ENCODE data around the gene DUSP21. TPM values are rescaled to one million over a fixed set of nuclear protein-coding genes. Genes with fewer than 3 reads are reported as not detected.

The DUSP21 gene
- polyA plus RNA-seq, 1 of the 3 experiments (the other 2 are of a cell fraction), result not detected

- no peak for DNase-seq
- H3K79me2 ChIP-seq (ENCODE audit: insufficient read depth), result no peaks in the 10 kb centered on the region
- H3K9me2 ChIP-seq, result no peaks in the 10 kb centered on the region
- no peak overlapping the region for H3K27ac ChIP-seq (ENCODE audit: low read depth in 2 of 2, low read length in 1 of 2)
- H3K4me2 ChIP-seq, result no peak overlapping the region
- no peak overlapping the region for H3K4me3 ChIP-seq (ENCODE audit: low read depth in 2 of 2, low read length in 1 of 2)
- H3K36me3 ChIP-seq (replicated peaks in 1 of 2; ENCODE audit: control insufficient read depth in 1 of 2, insufficient read depth in 2 of 2, low read length in 1 of 2), result no peaks in the 10 kb centered on the region
- ChIA-PET POLR2A (no interaction called here), CTCF (no interaction called here)
- H3K9me3 ChIP-seq, result no peaks in the 10 kb centered on the region
- TF ChIP-seq SIN3A (IDR thresholded peaks at IDR 0.05; ENCODE audit: borderline replicate concordance, low read depth, low read length), result no peak
- 0 out of 2 replicates have a peak, but pooled peaks cover 5% of the 10 kb centered on the region for H3K27me3 ChIP-seq (ENCODE audit: insufficient read depth)
- H3K9ac ChIP-seq, result no peak overlapping the region
- H3F3A ChIP-seq (replicated peaks; ENCODE audit: insufficient read depth), result no peaks in the 10 kb centered on the region
- 61% methylated on average over 2 of the region's 2 CpGs for WGBS (ENCODE audit: low lambda C conversion rate)
- H4K20me1 ChIP-seq (ENCODE audit: insufficient read depth), result no peaks in the 10 kb centered on the region
- H3K4me1 ChIP-seq (ENCODE audit: control insufficient read depth in 1 of 2, insufficient read depth in 2 of 2, low read depth in 1 of 2, low read length in 1 of 2), result no peaks in the 10 kb centered on the region
- no peak overlapping the region for H2AFZ ChIP-seq (ENCODE audit: low read depth)
Measured at GRCh38 chrX:44816367-44816766, 27.5 kb upstream of the DUSP21 start.

GRCh38 chrX:44817029-44817428, 26.8 kb upstream of the DUSP21 start:
- CTCF ChIA-PET, result no interaction called here

More at GRCh38 chrX:44817029-44817428, 26.8 kb upstream of the DUSP21 start:
- no peak overlapping the region for H3K9ac ChIP-seq
- H3F3A ChIP-seq (replicated peaks; ENCODE audit: insufficient read depth), result no peaks in the 10 kb centered on the region
- no peaks in the 10 kb centered on the region for H3K4me1 ChIP-seq (ENCODE audit: control insufficient read depth in 1 of 2, insufficient read depth in 2 of 2, low read depth in 1 of 2, low read length in 1 of 2)
- no peaks in the 10 kb centered on the region for H4K20me1 ChIP-seq (ENCODE audit: insufficient read depth)
- WGBS (ENCODE audit: low lambda C conversion rate), result 30% methylated on average over 7 of the region's 7 CpGs
- no peak overlapping the region for H3K27ac ChIP-seq (ENCODE audit: low read depth in 2 of 2, low read length in 1 of 2)
- no peaks in the 10 kb centered on the region for H3K36me3 ChIP-seq (replicated peaks in 1 of 2; ENCODE audit: control insufficient read depth in 1 of 2, insufficient read depth in 2 of 2, low read length in 1 of 2)
- 0 out of 2 replicates have a peak, but pooled peaks cover 5% of the 10 kb centered on the region for H3K27me3 ChIP-seq (ENCODE audit: insufficient read depth)
- no peaks in the 10 kb centered on the region for H3K9me3 ChIP-seq
- H3K9me2 ChIP-seq, result no peaks in the 10 kb centered on the region
- H3K4me3 ChIP-seq (ENCODE audit: low read depth in 2 of 2, low read length in 1 of 2), result no peak overlapping the region
- no peak overlapping the region for H3K4me2 ChIP-seq
- DNase-seq, result no peak
- no peaks in the 10 kb centered on the region for H3K79me2 ChIP-seq (ENCODE audit: insufficient read depth)
- POLR2A ChIA-PET, result no interaction called here
- no peak overlapping the region for H2AFZ ChIP-seq (ENCODE audit: low read depth)
- TF ChIP-seq FOSL2 (IDR thresholded peaks at IDR 0.05; ENCODE audit: borderline replicate concordance, low read depth), result no peak
- TF ChIP-seq JUND (IDR thresholded peaks at IDR 0.05), result no peak
- no peak for TF ChIP-seq CTCF (IDR thresholded peaks at IDR 0.05)
- no peak for TF ChIP-seq TAF1 (IDR thresholded peaks at IDR 0.05; ENCODE audit: borderline replicate concordance, low read depth, low read length)
- TF ChIP-seq EZH2phosphoT487 (IDR thresholded peaks at IDR 0.05; ENCODE audit: borderline replicate concordance, low read depth), result no peak
- TF ChIP-seq SMC3 (IDR thresholded peaks at IDR 0.05; ENCODE audit: low read depth, low read length), result no peak
- no peak for TF ChIP-seq MEF2A (IDR thresholded peaks at IDR 0.05; ENCODE audit: borderline replicate concordance, low read depth)
- no peak for TF ChIP-seq MAX (IDR thresholded peaks at IDR 0.05; ENCODE audit: low read depth)
- no peak for TF ChIP-seq FOXJ3 (CRISPR knock-in tag; IDR thresholded peaks at IDR 0.05)
- no peak for TF ChIP-seq RAD21 (IDR thresholded peaks at IDR 0.05; ENCODE audit: low read length)
- TF ChIP-seq MXI1 (IDR thresholded peaks at IDR 0.05; ENCODE audit: low read depth, low read length), result no peak
- TF ChIP-seq NFIC (IDR thresholded peaks at IDR 0.05; ENCODE audit: borderline replicate concordance), result no peak
- no peak for TF ChIP-seq RFX5 (IDR thresholded peaks at IDR 0.05; ENCODE audit: low read length)
- no peak for TF ChIP-seq RCOR1 (IDR thresholded peaks at IDR 0.05; ENCODE audit: low read length)
- TF ChIP-seq ZBTB33 (IDR thresholded peaks at IDR 0.05; ENCODE audit: borderline replicate concordance, low read depth), result no peak

Data from SK-N-SH (cell line).